GM19452 (cell line): ENCODE data around the gene CPSF4.

Experiments used
- ATAC-seq: cut with Tn5 transposase; IDR thresholded peaks from one replicate; pipeline ENCODE4 v1.9.1; 2021; ENCODE audit not compliant: unreplicated experiment

Gene CPSF4

DNA sequence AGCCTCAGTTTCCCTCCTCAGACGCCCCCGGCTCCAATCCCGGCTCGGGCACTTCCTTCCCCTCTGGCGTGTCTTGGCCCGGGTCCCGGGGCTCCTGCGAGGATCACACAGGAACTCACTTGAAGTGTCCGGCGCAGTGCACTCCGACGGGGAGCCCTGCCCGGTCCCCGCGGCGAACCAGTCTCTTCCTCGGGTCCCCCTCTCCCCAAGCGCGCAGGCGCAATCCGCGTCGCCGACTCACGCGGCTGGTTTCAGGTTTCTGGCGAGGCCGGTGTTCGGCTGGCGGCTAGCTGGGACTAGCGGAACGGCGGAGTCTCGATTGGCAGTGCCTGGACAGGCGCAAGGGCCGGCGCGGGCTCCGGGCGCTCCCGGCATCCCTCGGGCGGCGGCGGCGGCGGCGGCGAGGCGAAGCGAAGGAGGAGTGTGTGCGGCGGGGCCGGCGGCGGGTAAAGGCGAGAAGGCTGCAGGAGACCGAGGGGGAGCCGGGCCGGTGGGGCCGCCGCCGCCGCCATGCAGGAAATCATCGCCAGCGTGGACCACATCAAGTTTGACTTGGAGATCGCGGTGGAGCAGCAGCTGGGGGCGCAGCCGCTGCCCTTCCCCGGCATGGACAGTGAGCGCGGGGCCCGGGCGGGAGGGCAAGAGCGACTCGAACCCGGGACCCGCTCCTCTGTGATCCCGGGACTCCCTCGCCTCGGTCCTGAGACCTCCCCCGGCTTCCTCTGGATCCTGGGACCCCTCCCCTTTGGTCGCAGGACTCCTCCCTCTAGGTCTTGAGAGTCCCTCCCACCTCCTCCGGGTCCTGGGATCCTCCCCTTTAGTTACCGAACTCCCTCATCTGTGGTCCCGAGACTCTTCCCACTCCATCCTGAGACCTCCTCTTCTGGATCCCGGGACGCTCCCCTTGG, at the start of gene CPSF4, which contains the start of gene PTCD1:
TSS of gene CPSF4 (plus strand) at position 371 of the 908 bp plus-strand sequence. CDS start at position 511, 140 bp downstream.
TSS of gene PTCD1 (minus strand) at position 226 of the 908 bp plus-strand sequence. CDS start 3,556 bp downstream, outside the sequence.
- ATAC-seq = peak; percentile 90

DNA sequence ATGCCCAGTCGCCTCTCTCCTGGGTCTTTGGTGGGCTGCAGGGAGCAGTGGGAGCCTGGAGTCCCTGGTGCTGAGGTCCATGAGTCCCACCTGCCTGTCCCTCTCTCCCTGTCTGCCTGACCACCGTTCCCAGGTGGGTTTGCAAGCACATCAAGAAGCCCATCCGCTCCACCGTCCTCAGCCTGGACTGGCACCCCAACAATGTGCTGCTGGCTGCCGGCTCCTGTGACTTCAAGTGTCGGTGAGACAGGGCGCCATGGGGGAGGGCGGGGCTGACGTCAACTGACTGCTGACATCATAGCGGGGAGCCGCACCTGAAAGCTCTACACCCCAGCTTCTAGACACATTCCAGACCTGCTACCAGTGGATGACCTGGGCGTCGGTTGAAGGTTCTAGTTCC, 49.0 kb upstream of the CPSF4 start:
- no peak for ATAC-seq

DNA sequence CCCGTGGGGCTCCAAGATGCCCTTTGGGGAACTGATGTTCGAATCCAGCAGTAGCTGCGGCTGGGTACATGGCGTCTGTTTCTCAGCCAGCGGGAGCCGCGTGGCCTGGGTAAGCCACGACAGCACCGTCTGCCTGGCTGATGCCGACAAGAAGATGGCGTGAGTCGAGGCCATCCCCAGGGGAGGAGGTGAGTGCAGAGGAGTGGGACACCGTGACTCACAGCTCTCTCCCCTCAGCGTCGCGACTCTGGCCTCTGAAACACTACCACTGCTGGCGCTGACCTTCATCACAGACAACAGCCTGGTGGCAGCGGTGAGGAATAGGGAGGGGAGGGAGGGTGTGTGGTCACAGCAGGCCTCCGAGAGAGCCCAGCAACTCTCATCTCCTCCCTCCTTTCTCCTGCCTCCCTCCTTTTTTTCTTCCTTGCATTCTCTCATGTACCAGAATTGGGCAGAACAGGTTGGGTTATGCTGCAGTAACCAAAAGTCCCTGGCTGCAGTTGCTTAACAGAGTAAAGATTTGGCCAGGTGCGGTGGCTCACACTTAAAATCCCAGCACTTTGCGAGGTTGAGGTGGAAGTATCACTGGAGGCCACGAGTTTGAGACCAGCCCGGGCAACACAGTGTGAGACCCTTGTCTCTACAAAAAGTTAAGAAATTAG, 47.7 kb upstream of the CPSF4 start:
- no peak for ATAC-seq

DNA sequence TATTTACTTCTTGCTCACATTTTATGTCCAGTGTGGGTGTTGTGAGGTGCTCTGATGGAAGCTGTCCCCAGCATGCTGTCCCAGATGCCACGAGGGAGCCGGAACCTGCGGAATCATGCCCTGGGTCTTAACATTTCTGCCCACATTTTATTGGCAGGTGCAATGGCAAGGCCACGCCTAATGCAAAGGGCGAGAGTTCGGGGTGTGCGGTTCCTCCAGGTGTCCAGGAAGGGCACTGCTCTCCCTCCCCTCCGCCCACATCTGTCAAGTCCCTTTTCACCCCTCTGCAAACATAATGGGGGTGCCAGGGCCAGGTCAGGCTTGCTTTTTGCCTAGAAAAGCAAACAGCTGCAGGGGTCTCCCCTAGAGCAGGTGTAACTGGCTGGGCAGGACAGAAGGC, 46.7 kb upstream of the CPSF4 start:
- ATAC-seq = no peak

DNA sequence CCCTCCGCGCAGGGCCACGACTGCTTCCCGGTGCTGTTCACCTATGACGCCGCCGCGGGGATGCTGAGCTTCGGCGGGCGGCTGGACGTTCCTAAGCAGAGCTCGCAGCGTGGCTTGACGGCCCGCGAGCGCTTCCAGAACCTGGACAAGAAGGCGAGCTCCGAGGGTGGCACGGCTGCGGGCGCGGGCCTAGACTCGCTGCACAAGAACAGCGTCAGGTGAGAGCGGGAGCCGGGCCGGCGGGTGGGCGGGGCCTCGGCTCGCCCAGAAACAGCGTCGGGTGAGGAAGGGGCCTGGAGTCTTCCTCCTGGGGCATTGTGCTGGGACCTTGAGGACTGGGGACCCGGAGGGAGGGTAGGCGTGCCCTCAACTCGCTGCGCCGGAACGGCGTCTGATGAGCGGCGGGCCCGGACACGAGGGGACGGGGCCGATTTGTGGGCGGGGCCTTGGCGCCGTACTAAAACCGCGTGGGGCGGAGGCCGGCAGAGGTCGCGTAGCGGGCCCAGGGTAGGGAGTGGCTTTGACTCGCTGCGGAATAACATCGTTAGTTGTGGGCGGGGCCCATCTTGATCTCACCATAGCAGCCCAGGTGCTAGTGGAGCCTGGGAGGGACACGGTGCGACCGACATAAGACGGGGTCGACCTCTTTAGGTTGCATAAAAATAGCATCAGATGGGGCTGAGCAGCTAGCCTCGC, 45.9 kb upstream of the CPSF4 start:
- ATAC-seq = peak; percentile 55

DNA sequence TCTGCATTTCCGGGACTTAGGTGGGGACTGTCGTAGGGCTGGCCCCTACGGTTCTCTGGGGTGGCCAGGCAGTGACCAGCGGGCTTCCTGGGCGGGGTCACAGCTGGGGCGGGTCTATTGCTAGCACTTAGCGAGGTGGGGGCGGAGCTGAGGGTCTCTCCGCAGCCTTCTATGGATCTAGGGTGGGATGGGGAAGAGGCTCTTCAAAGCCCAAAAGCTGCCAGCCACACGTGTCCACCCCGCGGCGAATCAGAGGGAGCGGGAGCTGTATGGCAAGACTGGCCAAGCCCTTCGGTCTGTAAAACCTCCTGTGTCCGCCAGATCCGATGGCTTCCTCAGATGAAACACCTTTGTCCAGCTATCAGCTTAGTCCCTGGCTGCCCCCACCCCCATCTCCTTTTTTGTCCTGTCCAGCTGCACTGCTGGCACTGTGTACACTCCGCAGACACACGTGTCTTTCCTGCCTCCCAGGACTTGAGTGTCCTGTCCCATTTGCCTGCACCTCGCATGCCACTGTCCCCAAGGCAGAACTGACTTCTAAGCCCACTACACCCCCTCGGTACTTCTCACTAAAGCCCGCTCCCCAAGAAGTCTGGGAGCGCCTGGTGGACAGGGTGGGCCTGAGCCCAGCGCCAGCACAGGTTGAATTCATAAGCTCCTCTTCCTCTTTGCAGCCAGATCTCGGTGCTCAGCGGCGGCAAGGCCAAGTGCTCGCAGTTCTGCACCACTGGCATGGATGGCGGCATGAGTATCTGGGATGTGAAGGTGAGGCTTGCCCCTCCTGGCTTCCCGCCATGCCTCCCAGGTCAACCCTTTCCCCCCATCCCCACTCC, 45.2 kb upstream of the CPSF4 start:
- no peak for ATAC-seq

DNA sequence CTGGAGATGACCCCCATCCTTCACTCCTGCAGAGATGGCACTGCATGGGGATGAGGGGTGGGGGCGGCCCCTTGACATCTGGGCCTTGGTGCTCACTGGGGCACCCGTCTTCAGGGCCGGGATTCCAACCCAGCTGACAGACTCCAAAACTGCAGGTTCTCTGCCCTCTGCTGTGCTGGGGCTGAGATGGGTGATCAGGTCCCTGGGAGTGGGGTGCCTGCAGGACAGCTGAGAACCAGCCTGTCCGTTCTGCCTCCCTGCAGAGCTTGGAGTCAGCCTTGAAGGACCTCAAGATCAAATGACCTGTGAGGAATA, 44.6 kb upstream of the CPSF4 start:
- no peak for ATAC-seq

DNA sequence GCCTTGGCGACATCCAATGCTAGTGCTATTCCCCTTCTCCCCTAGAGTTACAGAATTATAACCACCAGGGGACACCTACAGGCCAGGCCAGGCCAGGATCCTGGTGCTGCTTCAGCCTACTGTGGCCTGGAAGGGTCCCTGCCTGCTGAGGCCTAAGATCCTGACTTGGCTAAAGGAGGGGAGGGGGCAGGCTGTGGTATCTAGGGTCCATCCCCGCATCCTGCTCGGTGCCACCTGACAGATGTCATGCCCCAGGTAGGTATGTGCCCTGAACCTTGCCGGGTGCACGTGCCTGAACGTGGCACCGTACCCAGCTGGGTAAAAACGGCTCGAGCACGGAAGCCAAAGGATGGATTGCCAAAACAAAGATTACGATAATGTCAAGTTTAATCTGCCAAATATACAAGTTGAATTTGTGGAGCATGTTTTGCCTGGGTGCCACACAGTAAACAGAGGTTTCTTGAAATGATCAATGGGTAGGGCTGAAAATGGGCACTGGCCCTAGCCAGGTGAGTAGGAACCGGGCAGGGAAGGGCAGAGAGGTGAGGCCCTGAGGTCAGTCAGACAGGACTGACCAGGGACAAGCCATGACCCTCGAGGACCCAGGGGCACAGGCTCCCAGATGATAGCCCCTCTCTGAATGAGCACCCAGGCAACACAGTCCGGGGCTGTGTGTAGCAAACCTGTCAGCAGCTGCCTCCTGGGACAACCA, 43.0 kb upstream of the CPSF4 start:
- no peak for ATAC-seq

DNA sequence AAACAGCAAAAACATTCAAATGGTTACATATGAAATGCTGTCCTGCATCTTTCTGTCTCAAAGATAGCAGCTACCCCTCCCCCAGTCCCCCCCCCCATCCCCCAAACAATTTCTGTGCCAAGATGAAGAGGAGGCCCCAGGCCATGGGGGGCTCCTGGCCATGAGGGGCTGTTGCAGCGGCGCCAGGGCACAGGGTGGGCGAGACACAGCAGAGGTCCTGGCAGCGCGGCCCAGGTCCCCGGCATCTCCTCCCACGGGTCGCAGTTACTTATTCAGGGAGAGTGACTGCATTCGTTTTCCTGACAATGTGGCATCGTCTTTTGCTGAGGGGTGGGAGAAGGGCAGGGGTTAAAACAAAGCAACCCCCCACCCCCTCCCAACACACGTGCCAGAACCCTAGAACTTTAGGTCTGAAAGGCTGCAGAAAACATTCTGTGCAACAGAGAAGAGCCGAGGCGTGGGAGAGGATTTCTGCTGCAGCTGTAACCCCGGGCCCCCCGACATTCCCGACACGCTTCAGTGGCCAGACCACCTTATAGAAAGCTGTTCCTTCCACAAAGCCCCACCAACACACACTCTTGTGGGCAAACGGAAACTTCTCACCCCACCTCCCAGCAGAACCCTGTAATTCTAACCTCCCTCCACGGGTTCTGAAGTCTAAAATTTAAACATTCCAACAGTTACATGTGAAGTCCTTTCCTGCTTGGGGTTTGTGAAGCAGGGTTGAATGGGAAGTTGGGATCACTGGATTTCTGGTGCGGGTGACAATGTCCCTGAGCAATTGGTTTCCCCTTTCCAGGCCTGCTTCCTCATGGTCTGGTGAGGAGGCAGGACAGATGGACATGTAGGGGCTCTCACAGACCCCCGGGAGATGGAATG, 42.1 kb upstream of the CPSF4 start:
- no peak for ATAC-seq

DNA sequence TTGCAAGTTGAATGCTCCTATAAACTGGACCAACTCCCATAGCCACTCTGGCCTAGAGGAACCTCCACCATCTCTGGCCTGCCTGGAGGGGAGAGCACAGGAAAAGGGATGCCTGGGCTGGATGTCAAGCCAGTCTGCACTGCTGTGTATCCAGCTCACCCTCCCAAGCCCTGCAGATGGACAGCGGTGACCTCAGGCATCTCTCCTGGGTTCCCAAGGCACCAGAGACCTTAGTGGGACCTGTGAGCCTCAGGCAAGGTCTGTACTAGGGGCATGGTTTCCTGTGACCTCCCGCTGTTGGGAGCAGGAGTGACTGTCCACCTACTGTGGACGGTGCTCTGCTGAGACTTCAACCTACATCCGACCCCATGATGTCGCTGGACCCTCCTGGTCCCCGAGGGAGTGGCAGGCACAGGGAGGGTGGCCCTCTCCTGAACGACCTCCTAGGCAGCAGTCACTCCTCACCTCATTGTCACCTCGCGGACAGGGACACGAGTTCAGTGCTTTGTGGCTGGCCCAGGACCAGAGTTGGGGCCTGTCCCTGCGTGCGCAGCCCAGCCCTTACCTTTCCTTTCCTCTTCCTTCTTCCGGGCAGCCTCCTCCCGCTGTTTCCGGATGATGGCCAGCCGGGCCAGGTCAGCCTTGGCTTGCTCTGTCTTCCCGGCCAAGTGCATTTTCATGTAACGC, 41.3 kb upstream of the CPSF4 start:
- no peak for ATAC-seq

DNA sequence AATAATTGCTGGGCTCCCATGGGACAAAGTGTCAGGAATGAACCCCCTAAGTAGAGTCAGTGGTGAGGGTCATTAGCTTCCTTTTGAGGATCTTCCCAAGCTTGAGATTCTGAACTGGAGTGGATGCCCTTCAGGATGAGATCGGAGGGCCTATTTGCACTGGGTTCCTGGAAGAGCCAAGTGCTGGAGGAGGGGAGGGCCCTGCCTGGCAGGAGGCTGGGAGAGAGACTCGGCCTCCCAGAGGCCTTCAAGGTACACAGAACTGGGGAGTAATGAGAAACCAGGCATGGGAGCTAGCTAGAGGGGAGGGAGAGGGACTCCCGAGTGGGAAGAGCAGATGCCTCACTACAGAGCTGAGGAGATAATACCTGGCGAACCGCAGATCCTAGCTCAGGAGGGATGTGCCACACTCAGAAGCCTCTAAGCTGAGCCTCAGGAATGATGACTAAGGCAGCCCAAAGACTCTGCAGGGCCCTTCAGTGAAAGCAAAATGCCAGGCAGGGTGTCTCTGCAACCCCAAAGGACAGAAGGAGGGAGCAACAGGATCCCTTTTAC, 39.8 kb upstream of the CPSF4 start:
- ATAC-seq = no peak

DNA sequence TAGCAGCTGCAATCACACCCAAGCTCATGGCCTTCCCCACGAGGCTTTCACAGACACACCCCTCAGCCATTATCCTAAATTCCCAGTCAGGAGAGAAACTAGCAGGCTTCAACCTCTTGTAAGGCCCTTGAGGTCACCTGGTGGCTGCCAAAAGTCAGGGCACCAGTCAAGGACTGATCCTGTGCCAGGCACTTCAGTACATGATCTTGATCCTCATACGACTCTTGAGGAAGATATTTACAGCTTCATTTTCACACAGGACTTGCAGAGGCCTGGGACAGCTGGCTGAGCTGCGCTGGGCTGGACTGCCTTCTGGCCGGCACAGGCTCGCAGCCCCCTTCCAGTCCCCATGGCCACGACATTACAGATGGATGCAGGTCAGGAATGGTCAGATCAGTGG, 39.1 kb upstream of the CPSF4 start:
- ATAC-seq = no peak

DNA sequence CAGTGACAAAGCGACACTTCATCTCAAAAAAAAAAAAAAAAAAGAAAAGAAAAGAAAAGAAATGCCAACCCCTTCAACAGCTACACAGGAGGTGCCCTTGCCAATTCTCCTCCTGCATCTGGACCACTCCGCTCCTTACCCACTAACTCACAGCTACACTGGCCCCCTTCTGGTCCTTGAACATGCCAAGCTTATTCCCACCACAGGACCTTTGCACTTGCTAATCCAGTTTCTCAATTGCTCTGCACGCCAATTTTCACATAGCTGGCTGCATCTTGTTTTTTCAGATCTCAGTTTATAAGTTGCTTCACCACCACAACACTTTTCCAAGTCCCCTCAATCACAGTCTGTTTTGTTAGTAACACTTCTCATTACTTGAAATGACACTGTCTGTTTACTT, 35.9 kb upstream of the CPSF4 start:
- ATAC-seq = no peak

DNA sequence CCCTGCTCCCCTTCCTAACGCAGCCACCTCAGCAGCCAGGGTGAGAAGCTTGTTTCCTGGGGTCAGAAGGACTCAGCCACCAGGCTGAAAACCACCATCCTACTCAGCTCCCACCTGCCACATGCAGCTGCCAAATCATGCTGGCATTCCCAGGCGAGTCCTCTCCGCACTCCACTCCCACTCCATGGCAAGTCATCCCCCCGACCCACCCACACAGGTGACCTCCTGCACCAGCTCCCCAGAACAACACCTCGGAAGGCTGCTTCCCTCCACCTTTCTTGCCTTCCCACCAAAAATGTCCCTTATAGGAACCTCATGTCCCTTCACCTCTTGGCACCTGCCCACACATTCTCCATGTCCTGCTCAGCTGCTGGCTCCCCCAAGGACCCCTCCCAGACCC, 35.0 kb upstream of the CPSF4 start:
- no peak for ATAC-seq

DNA sequence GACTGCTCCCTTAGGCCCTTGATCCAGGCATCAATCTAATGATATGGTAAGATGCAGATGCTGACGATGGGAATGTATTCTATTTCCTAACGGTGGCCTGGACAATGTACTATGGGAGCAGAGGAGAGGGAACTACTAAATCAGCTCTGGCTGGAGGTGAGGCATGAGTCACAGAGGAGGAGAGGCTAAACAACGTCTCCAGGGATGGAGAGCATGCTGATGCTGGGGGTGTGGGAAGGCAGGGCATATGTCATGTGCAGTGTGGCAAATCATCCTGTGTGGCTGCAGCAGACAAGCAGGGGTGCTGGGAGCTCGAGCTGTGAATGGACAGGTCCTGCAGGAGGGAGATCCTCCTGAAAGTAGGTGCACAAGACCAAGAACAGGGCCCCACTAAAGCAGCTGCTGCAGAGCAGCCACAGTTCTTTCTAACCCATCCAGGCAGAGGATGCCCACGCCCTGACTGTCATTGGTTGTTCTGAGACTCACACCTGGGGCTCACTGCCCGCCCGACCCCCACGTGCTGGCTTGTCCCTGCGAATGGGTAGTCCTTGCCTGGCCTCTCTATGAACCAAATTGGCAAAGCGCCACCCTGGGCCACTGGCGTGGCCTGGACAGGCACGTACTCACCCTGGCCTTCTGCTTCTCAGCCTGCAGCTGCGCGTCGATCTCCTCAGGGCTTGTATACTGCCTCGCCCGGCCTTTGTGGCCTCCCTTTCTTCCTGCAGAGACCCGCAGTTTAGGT, 34.3 kb upstream of the CPSF4 start:
- no peak for ATAC-seq

DNA sequence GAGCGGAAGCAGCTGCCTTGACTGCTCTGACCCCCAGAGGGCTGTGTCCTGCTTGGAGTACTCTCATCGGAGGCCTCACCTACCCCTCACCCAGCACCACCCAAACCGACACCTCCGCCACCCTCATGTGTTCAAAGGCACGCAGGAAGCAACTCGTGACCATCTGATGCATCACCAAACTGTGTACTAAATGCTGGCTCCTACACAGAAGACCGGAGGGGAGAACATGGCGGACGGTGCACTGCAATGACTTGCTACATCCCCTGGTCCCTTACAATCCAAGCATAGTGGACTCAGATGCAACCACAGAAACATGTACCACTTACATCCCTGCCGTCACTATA, 33.8 kb upstream of the CPSF4 start:
- ATAC-seq = no peak

DNA sequence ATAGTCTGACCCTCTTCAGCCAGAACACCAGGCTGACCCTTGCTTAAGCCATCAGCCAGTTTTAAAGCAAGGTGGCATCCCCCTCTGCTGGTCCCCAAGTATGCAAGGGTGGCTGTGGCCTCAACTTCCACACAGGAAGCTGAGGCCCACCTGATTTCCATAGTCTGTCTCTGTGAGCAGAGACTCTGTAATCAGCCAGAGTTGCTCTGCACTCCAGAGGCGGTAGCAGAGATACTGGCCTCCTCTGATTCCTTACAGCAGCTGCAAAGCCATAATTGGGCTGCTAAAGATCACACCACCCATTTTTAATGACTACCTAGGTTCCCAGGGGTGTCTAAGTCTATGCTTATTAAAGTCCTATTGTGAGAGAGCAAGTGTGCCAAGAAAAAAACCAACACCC, 32.2 kb upstream of the CPSF4 start:
- no peak for ATAC-seq

DNA sequence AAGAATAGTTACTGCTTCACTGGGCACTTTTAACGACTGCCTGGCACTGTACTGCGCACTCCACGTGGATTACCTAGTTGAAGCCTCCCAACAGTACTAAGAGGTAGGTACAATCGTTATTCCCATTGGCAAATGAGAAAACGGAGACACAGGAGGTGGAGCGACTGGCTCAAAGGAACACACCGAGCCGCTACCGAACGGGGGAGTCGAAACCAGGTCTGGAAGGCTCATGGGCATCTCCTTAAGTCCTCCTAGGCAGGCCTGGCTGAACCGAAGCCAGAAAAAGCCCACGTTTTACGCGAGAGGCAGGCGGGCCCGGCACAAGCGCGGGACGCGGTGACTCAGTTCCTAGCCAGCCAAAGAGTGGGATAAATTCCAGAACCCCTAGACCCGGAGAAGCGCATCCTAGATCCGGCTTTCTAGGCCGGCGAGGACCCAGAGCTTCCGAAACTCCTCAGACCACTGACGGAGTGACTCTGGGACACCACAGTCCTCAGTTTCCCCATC, 30.8 kb upstream of the CPSF4 start:
- ATAC-seq = no peak
